NCI-H2171 (cell line): ENCODE measurements around the gene PDE2A.

Experiments
- DNase-seq: peaks from one replicate; lab custom pipeline; 2025; lab: John Stamatoyannopoulos, UW

PDE2A gene

DNA sequence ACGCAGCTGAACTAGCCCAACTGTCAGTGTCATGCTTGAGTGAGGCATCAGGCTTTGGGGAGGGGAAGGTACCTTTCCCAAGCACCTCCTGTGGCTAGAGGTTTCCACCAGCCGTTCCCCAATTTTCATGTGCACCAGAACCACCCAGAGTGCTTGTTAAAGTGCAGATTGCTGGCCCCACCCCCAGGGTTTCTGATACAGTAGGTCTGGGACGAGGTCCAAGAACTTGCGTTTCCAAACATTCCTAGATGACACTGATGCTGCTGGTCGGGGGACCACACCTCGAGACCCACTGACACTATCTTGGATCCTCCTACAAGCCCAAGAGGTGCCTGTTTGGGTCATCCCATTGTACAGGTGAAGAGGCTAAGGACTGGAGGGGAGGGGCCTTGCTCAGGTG lies 59.8 kb downstream of the PDE2A start:
- DNase-seq: no peak

DNA sequence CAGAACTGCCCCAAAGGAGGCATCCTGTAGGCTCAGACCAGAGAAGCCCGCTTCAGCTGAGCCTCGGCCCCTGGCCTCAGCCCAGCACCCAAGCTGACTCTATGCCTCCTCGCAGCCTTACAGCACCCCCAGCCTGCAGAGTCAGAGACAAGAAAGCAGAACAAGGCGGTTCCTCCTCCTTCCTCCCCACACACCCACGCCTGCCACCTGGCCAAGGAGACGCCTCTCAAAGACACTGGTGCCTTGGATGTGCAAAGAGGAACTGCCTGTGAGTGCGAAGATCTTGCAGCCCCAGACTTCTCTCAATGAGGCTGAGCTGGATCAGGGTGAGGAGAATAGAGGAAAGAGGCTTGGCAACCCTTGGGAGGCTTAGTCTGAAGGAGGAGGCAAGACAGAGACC lies 60.2 kb downstream of the PDE2A start:
- DNase-seq: no peak

DNA sequence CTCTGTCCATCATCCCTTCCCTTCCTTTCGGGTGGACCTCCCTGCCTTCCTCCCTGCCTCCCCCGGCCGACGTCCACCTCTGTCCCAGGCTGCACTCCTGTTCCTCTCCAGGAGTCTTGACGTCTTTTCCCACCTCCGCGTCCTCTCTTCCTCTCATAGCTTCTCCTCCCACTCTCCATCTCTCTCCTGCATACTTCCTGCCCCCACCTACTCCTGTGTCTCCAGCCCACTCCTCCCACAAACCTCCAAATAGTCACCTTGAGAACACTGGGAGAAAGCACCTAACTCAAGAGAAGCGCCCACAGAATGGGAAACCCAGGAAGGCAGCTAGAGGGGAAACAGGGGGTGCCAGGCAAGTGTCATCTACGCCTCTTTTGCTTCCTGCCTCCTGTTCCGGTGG lies 60.8 kb downstream of the PDE2A start:
- DNase-seq: no peak

DNA sequence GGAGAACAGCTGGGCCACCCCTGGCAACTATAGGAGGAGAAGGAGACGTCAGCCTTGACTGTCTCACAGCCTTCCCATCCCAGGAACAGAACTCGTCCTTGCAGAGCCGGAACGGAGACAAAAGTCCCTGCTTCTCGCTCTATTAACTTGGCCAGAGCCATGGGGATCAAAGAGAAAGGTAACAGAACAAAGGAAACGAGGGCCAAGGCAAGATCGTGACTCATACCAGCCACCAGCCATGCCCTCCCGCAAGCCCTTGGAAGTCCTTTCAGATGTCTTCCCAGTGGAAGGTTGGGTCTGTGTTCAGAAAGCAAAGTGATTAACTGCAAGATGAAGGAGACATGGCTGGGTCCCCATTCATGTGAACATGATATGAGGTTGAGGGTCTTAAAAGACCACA lies 64.7 kb downstream of the PDE2A start:
- DNase-seq: no peak

DNA sequence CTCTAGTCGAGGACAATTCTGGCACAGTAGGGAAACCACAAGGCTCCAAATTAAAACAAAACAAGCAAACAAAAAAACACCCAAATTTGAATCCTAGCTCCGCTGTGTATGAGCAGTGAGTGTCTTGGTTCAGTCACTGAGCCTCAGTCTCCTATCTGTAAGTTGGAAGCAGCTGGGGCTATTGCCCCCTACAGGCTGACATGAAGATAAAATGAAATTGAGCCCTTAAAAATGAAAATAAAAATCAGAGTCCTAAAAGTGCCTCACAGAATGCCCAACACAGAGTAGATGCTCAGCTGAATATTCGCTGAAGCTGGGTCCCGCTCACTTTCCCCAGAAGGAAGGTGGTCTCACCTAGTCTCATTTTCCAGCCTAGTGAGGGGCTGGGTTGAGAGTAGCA lies 65.2 kb downstream of the PDE2A start:
- no peak for DNase-seq

DNA sequence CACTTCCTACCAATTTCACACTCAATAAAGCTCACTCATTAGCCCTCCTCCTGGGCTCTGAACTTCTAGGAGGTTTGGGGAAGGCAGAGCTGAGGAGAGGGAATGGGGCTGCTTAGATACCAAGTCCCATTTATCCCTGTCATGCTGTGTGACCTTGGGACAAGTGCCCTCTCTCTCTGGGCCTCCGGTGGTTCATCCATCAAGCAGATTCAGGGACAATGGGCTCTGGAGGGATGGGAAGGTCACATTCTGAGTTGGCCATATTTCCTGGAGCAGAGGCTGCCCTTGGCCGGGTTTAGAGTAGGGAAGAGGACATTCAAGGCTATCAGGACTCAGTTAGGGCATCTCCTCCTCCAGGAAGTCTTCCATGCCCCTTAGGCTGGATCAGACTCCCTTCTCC lies 66.7 kb downstream of the PDE2A start:
- no peak for DNase-seq

DNA sequence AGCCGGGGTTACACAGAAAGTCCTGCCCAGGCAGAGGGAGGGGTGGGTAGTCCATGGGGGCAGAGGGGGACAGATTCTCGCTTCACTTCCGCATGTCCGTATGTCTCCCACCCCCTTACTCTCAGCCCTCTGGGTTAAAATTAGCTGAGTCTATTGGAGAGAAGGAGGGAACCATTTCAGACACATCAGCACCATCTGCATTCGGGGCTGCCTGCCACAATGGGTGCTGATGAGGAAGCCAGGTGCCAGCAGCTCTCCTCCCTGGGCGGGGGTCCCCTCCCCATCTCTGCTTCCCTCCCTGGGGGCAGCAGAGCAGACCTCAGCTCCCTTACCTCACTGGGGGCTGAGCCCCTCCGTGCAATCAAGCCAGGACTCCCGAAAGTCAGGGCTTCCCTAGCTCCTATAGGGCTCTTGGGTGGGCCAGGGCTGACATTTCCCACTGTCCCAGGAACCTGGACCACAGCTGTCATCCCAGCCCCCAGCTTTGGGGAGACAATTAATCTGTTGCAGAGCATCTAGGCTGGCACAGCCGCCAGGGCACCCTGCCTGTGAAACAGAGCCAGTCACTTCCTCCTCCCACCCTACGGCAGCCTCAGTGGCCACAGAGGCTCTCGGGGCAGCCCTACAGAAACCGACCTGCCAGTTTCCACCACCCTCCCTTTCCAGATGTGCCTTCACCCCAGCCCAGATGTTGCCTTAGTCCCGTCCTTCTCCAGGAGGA lies 67.3 kb downstream of the PDE2A start:
- DNase-seq: no peak

DNA sequence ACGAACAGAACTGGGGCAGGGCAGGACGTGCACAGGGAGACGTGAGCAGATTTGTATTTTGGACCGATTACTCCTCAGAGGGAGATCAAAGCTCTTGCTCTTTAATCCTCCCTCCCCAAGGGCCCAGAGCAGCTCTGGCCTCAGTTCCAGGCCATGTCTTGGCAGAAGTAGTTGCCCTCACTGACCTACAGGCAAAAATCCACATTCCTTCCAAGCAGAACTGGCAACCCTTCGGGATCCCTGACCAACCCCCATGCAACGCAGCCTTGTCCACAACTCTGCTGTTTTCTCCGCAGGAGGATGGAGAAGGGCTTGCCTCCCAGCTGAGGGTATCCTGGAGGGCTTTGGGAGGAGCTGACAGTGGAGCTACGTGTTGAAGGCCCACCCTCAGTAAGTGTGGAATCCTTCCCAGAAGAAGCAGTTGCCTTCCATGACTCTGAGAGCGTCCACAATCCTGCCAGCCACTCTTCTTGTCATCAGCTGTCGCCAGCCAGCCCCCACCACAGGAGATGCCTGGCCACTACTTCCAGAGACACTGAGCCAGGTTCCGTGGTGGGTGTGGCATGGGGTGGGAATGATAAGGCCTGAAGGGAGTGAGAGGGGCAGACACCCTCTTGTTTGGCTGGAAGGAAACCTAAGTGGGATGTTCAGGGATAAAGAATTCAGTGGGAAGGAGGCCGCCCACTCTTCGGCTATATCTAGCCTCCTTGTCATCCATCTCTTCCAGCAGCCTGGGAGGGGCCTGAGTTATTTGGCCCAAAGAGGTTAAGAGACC lies 68.1 kb downstream of the PDE2A start:
- no peak for DNase-seq

DNA sequence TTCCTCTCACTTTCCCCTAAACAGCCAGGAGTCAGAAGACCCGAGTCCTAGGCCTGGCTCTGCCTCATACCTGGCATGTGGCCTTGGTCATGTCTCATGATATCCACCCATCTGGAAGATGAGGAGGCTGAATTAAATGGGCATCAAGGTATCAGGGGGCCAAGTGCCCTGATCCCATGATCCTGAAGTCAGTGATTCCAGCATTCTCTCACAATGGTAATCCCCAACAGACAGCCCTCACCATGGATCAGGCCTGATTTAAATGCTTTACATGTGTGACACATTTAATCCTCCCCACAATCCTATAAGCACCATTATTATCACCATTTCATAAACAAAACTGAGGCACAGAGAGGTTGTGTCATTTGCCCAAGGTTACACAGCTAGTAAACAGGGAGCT lies 70.0 kb downstream of the PDE2A start:
- DNase-seq: no peak

DNA sequence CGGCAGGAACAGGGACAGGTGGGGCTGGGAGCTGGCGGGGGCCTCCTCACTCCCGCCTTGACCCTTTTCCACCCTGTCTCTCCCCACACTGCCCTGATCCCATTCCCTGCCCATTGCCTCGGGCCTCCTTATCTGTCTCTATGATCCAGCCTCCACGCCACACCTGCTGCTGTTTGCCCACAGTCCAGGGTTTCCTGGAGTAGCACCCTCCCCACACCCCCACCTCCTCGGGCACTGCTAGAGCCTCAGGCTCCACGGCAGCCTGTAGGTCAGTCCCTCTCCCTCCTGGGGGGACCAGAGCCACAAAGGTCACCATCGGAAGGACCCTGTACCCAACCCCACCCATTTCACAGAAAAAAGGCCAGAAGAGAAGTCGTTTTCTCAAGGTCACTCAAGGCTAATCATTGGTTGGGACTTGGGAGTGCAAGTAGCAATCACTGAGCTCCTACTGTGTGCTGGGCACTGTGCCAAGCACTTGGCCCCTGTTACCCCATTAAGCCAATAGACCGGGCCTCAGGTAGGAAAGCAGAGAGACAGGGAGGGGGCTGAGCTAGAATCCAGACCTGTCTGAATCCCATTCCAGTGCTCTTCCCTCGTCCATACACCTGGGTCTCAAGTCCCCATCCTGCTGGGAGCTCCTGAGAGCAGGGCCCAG lies 71.8 kb downstream of the PDE2A start:
- DNase-seq: no peak

DNA sequence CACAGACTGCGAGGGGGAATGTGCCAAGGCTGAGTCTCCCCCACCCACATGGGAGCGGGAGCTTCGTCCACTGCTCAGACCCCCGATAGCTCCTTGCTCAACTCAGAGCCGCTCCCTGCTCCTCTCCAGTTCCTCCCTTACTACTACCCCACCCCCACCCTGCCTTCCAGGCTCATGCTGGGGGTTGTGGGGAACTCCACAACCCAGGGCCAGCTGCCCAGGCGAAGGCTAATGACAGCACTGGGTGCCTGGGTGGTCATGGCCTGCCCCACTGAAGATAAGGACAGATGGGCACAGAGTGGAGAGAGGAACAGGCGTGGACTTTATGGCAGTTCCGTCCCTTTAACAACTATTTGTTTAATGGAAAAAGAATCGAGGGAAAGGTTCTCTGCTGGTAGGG lies 73.7 kb downstream of the PDE2A start:
- no peak for DNase-seq

DNA sequence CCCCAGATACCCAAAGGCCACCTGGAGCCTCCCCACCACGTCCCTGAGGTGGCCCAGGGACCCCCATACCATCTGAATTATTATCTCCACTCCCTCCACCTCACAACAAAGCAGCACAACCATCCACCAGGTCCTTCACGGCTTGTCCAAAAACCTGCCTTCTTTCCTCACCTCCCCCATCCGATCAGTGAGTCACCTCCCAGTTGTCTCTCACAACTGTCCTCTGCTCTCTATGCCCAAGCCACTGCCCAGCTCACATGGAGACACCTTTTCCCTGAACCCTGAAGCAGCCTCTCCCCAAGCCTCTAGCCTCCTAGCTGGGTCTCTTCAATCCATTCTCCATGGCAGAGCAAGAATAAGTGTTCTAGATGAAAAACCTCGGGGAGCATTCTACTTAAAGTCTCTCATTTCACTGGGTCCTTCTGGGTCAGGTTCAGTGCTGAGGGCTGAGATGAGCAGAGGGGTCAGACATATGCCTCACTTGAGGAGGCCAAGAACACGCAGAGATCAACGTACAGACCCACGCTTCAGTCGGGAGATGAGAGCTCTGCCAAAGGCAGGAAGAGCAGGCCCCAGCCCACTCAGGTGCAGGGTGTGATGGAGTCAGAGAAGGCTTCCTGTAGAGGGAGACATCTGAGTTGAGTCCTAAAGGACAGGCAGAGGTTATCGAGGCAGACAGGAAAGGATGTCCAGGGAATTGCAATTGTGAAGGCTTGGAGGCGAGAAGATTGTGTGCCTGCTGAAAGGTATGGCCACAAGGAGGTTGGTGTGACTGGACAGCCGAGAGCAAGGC lies 74.7 kb downstream of the PDE2A start:
- DNase-seq: no peak

DNA sequence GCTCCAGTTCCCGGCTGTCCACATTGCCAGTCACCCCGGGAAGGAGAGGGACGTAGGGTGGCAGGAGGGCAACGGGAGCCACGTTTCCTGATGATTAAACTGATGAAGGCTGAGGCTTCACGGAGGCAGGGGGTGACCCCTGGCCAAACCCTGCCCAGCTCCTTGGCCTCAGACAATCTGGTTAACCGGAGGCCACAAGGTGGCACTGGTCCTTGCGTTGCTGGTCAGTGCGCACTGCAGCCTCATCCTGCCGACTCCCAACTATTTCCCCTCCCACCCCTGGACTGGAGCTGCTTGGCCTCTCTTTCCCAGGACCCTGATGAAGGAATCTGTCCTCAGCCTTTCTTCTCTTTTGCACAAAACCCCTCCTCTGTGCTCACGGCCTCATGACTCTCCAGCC lies 75.3 kb downstream of the PDE2A start:
- no peak for DNase-seq

DNA sequence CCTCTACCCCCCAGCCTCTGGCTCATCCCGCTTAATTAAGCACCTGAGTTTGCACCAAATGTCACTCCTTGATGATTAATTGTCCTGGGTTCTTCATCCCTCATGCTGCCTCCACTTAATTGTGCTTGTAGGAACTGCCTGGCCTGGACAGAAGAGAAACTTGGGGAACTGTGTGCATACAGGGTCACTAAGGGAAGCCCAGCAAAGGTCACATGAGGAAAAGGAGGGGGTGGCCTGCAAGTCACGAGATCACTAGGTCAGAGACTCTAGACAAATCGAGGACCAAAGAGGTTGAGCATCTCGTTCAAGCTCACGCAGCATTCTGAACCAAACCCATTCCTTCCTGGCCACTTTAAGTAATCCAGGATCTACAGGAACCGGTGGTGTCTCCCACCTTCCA lies 75.8 kb downstream of the PDE2A start:
- DNase-seq: no peak

DNA sequence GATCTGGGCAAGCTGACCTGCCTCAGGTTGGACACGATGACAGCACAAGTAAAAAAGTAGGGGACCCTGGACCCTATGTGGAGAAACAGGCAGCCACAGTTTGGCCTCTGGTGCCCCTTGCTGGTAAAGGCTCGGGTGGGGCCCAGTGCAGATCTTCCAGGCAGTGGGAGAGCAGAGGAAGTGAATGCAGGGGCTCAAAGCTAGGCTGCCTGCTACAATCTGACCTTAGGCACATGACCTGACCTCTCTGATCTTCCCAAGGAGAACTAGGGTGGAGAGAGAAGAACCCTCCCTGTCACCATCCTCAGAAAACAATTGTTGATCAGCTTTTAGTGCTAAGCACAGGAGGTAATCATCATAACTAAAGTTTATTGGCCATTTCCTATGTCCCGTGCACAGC lies 76.5 kb downstream of the PDE2A start:
- no peak for DNase-seq

DNA sequence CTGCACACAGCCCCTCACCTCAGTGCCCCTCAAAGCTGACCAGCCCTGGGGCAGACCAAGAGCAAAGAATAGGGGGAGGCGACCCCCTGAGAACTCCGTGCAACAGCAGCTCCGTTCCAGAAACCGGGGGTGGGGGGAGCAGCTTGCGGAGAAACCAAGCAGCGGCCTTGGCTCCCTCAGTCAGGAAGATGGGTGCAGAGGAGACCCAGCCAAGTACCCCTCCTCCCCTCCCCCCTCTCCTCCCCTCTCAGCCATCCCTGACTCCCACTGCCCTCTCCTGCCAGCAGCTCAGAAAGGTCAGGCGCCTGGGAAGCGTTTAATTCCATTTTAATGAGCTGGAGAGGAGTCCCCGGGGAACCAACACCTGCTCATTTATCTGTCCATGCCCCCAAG lies 78.9 kb downstream of the PDE2A start:
- no peak for DNase-seq

DNA sequence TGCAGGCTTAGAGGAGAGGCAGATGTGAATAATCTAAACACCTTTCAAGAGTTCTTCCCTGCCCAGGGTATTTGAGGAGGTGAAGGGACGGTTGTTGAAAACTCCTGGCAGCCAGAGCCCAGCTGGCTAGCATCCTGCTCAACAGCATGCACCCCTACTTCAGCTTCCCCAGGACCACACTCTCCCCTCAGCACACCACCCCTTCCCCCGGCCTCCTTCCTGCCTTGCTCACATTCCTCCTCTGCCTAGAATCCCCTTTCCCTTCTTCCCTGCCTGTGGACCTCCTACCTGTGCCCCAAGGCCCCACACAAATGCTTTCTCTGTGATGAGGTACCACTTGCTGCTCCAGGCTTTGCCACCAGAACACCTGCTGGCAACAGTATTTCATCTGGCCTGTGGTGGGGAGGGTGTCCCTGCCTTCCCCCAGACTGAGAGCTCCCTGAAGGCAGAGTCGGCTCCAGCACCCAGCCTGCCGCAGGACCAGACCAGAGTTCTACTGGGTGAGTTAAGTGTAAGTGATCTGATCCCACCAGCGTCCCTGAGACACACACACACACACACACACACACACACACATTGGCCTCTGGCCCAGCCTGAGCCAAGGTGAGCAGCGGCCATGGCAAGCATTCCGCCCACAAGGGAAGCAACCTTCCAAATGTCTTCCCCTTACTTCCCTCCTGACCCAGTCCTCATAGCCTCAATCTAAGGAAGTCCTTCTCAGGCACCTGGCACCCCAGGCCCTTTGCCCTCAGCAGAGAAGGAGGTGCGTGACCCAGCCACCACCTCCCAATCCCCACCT lies 79.5 kb downstream of the PDE2A start:
- no peak for DNase-seq

DNA sequence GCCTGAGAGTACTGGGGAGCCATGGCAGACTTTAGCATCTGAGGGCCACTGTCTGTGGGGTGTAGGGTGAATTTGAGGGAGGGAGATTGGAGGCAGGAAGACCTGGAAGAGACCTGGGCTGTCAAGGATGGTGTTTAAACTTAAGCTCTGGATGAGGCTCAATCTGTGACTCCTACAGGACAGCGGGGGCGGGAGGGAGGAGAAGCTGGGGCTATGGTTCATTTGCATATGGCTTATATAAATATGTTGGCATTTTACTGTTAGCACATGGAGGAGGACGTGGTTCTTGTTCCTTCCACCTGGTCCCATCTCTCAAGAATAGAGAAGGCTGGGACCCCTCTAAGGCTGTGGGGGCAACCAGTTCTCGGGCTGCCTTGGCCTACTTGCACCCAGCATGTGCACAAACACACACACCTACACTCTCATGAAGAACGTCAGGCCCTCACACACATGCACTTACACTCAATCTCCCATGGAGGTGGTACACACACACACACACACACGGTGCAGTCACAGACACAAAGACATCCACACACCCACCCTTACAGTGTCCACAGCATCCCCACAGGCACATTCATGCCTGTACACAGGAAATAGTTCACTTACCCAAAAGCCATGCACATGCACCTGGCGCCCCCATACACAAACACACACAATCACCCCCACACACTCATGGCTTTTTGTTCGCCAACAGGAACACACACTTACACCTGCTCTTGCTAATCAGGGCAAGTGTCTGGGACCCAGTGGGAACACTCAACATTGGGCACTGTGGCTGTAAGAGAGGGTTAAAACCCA lies 81.3 kb downstream of the PDE2A start:
- DNase-seq: no peak

DNA sequence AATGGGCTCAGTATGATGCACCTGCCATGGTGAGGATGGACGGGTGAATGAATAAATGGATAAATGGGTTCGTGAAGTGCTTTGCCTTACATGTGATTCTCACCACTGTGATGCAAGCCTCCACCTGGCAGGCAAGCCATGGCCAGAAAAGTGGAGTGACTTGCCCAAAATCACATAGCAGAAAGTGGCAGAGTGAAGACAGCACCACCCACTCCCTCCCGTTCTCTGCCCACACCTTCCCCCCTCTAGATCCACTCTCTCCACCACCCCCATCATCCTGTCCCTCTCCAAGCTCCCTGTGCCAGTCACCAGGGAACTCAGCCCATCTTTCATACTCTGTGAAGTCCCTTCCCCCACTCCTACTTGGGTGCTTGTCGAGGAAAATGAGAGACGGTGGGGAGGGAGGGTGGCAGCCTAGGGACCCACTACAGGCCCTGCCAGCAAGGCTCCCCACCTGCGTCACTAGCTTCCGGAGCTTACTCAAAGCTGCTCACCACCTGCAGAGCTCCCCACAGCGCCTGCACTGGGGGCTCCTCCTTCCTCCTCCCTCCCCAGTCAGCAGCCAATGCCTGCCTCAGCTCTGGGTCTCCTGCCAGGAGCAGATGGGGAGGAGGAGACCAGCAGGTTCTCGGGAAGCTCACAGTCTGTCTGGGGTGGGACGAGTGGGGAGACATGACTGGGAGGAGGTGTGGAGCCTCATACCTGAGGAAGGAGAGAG lies 82.3 kb downstream of the PDE2A start:
- DNase-seq: peak; percentile 92

DNA sequence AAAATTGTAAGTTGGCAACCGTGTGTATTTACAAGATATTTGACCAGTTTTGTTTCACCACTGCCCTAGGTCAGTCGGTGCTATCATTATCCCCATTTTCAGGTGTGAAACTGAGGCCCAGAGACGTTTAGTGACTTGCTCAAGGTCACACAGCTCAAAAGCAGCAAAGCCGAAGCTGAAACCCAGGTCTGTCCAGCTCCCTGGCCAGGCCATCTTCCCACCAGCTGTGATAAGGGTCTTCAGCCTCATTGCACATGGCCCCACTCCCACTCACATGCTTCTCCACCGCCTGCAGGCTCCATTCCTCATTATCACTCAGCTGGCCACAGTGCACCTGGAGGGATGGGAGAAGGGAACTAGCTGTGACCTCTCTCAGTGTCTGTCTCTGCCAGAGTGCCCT lies 83.2 kb downstream of the PDE2A start:
- DNase-seq: no peak
